Tibial artery (tissue), 4 donors: Measurements from ENCODE around the gene THYN1.
"Not testable (repeated sequence)": the region's sequence is repeated elsewhere in the genome, so short reads cannot be mapped to it uniquely, and the experiment has no call there.

Experiments used
- DNase-seq, 2 donors: peaks; one replicate each; pipeline ENCODE4 v3.0.0-alpha.2; 2019
- H3K27ac ChIP-seq, 2 donors: fragments of 200-600 bp; sonication (generic) in 1 of 2; 1 replicate in 1 of 2; 2 replicates in 1 of 2; pipeline ENCODE4 v1.5.1; 2018 to 2019; ENCODE audit warnings: mild to moderate bottlenecking in 1 of 2
- H3K27me3 ChIP-seq, 2 donors: fragments of 200-600 bp; sonication (generic) in 1 of 2; one replicate each; pipeline versions ENCODE4 v1.5.1 to v1.6.0; 2016 to 2019
- H3K36me3 ChIP-seq, 3 donors: fragments of 200-600 bp; sonication (generic) in 2 of 3; one replicate each; pipeline ENCODE4 v1.5.1; 2016 to 2019; ENCODE audit warnings: mild to moderate bottlenecking in 2 of 3
- H3K4me1 ChIP-seq, 4 donors: fragments of 200-600 bp; sonication (generic) in 2 of 4; 1 replicate in 3 of 4; 2 replicates in 1 of 4; pipeline ENCODE4 v1.5.1; 2016 to 2019
- H3K4me3 ChIP-seq, 2 donors: fragments of 200-600 bp; sonication (generic) in 1 of 2; 1 replicate in 1 of 2; 2 replicates in 1 of 2; pipeline ENCODE4 v1.5.1; 2018 to 2019; ENCODE audit warnings: mild to moderate bottlenecking in 2 of 2
- H3K9me3 ChIP-seq, 3 donors: fragments of 200-600 bp; sonication (generic) in 1 of 3; one replicate each; pipeline ENCODE4 v1.5.1; 2016 to 2019
- intact Hi-C: fragments of 100-400 bp; cut with DNase I; formaldehyde crosslinking; loops from one replicate; pipeline ENCODE4 v1.15.0; 2023; ENCODE audit warnings: low total_unique reads
- TF ChIP-seq, protein P1 (sequence below), 2 experiments: fragments of 200-600 bp in 1 of 2; fragments of 450-650 bp in 1 of 2; IDR thresholded peaks; one replicate each; pipeline ENCODE4 v1.5.1; 2017 to 2019; ENCODE audit warnings: antibody characterized with exemption in 2 of 2, mild to moderate bottlenecking in 1 of 2, moderate library complexity in 1 of 2

The THYN1 gene

DNA sequence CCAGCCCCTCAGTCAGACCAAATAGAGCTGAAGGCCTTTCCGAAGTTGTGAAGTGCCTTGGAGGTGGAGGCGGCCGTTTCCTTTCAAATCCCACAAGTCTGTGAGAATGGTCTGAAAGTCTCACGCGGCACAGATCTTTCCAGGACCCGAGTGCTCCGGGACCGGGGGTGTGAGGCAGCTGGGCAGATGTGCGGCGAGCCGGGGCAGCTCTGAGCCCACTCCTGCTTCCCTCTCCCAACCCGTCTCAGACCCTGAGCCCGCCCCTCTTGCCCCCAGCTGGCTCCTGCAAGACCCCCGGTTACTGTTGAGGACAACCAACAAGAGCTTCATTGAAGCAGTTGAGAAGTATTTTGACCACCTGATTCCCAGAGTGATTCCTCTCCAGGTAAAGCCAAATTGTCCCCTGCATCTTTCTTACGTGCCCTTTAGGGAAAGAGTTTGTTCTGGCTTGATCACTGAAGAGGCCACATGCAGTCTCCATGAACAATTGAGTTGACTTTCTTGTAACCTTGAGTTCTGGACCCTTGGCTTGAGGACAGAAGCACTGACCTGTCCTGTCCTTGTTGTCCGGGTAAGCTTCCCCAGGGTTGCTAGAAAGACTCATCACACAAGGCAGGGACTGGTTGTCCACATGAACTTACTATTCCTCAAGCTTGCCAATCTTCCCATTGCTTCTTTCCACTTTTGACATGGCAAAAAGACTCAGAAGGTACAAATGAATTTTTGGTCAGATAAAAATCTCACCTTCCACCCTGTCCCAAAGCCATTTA, 30.5 kb upstream of the THYN1 start:
- H3K27ac ChIP-seq, result no peak overlapping the region
- H3K9me3 ChIP-seq, result no peaks in the 10 kb centered on the region
- H3K4me3 ChIP-seq, result no peak overlapping the region
- peaks cover 0 to 5% (median 0%) of the 10 kb centered on the region in 4 donors for H3K4me1 ChIP-seq
- TF ChIP-seq, protein P1, sequence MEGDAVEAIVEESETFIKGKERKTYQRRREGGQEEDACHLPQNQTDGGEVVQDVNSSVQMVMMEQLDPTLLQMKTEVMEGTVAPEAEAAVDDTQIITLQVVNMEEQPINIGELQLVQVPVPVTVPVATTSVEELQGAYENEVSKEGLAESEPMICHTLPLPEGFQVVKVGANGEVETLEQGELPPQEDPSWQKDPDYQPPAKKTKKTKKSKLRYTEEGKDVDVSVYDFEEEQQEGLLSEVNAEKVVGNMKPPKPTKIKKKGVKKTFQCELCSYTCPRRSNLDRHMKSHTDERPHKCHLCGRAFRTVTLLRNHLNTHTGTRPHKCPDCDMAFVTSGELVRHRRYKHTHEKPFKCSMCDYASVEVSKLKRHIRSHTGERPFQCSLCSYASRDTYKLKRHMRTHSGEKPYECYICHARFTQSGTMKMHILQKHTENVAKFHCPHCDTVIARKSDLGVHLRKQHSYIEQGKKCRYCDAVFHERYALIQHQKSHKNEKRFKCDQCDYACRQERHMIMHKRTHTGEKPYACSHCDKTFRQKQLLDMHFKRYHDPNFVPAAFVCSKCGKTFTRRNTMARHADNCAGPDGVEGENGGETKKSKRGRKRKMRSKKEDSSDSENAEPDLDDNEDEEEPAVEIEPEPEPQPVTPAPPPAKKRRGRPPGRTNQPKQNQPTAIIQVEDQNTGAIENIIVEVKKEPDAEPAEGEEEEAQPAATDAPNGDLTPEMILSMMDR (IDR thresholded peaks at IDR 0.05), result no peak
- intact Hi-C loops, result no loop called here
- DNase-seq, result no peak
- H3K27me3 ChIP-seq, result peaks cover 0 to 1% of the 10 kb centered on the region in 2 donors
- H3K36me3 ChIP-seq, result no peaks in the 10 kb centered on the region

DNA sequence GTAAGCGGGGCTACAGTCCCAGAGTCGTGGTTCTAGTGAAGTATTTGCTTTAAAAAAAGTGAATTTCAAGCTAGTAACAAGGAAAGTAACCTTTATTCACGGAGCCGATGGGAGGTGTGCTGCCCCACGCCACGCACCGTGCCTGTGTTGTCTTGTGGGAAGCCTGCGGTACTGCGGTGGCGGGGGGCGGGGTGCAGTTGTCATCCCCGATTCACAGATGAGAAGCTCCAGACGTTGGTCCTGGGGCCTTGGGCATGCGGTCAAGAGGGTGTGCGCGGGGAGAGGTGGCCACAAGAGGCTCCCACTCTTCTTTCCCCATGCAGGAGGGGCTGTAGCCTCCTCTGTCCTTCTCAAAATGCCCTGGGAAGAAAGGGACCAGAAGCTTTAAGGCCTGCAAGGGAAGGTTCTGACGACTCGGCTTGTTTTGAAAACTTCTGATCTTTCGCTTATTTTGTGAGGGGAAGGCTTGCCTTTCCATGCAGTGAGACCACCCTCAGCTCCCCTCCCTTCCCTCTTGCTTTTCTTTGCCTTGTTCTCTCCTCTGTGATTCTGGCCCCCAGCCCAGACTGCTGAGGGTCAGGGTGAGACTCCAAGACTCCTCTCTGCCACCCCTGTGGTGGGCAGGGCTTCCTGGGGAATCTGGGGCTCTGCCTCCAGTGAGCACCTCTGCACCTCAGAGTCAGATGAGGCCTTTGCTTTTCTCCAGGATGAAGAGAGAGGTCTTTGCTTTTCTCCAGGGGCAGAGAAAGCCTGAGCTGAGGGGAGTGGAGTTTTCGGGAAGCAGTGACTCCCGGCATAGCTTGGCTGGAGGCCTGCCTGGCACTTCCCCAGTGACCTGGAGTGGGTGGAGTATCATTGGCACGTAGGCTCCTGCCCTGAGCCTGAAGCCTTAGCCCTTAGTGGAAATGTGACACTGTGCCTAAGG, 29.2 kb upstream of the THYN1 start:
- TF ChIP-seq, protein P1 (IDR thresholded peaks at IDR 0.05), result no peak
- intact Hi-C loops, result no loop called here
- DNase-seq, result no peak

DNA sequence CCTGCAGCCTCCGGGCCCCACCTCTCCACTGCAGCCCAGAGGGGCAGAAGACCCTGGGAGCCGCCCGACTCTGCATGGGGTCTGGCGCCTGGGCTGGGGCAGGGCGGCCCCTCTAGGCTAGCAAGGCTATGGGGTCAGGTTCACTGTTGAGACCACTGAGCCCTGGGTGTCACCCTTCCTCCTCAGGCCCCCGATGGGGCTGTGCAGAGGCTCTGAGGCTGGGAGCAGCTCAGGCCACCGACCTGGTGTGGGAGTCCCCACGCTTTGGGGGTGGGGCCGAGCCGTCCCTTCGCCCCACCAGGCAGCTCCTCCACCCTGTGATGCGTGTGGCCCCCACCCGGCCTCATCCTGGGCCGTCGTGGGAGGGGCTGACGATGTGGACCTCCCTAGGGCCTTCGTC, 28.5 kb upstream of the THYN1 start:
- intact Hi-C loops, H3K36me3 ChIP-seq: not testable (repeated sequence)

More for the DNA sequence above, 29.2 kb upstream of the THYN1 start:
- H3K9me3 ChIP-seq, result peaks cover 0 to 5% (median 0%) of the 10 kb centered on the region in 3 donors
- H3K4me3 ChIP-seq, result no peak overlapping the region
- H3K4me1 ChIP-seq, result peaks cover 0 to 8% (median 0%) of the 10 kb centered on the region in 4 donors
- H3K27ac ChIP-seq, result no peak overlapping the region
- H3K36me3 ChIP-seq, result no peaks in the 10 kb centered on the region
- H3K27me3 ChIP-seq, result peaks cover 0 to 14% of the 10 kb centered on the region in 2 donors

DNA sequence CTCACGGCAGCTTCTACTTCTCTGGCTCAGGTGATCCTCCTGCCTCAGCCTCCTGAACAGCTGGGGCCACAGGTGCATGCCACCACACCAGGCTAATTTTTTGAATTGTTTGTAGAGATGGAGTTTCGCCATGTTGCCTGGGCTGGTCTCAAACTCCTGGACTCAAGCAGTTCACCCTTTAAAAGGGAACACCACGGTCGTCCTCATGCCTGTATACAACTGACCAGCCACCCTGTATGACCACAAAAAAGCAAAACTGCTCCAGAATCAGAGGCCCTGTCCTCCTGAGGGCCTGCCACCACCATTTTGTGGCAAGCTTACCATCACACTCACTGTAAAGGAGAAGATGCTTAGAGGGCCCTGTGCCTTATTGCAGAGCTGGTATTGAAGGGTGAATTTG, 25.2 kb upstream of the THYN1 start:
- TF ChIP-seq, protein P1 (IDR thresholded peaks at IDR 0.05), result no peak
- peaks cover 0 to 28% (median 17%) of the 10 kb centered on the region in 4 donors for H3K4me1 ChIP-seq
- intact Hi-C loops, result no loop called here
- H3K27me3 ChIP-seq, result peaks cover 0 to 48% of the 10 kb centered on the region in 2 donors
- no peak overlapping the region for H3K4me3 ChIP-seq
- no peak for DNase-seq
- no peaks in the 10 kb centered on the region for H3K36me3 ChIP-seq
- H3K9me3 ChIP-seq, result peaks cover 0 to 5% (median 0%) of the 10 kb centered on the region in 3 donors
- no peak overlapping the region for H3K27ac ChIP-seq

More for the DNA sequence above, 28.5 kb upstream of the THYN1 start:
- not testable (repeated sequence) for H3K27ac ChIP-seq, DNase-seq, H3K9me3 ChIP-seq, H3K4me3 ChIP-seq
- H3K4me1 ChIP-seq, result peaks cover 0 to 16% (median 6%) of the 10 kb centered on the region in 4 donors
- H3K27me3 ChIP-seq, result peaks cover 0 to 22% of the 10 kb centered on the region in 2 donors

DNA sequence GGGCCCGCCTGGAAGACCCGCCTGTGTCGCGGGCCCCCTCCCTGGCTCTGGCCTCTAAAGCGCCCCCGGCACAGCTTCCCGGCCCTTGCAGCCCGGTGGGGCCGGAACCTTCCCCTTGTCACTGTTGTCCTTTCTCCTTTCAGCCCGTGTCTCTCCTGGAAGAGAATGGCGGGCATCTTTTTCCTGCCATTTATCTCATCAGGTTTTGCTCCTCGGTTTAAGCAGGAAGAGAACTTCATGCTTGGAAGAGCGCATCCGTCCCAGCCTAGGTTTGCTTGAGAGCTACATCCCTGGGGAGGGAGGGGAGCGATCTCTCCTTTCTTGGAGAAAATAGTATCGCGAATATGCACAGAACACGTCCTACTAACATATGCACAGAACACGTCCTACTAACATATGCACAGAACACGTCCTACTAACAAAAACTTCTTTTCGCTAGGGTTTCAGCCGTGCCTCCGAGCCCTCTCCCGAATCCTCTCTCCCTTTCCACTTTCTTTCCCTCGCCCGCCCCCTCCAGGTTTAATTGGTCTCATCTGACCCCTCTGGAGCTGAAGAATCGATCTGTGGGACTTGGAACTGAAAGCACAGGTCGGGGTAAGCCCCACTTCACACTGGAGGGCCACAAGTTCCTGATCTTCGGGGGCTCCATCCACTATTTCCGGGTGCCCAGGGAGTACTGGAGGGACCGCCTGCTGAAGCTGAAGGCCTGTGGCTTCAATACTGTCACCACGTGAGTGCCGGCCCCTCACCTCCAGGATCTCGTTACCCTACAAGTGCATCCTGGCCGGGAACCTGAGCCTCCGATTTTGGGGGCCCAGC, 24.2 kb upstream of the THYN1 start:
- Histone ChIP-seq H3K4me3 (no peak overlapping the region), H3K27me3 (peaks cover 0 to 55% of the 10 kb centered on the region in 2 donors)
- TF ChIP-seq, protein P1 (IDR thresholded peaks at IDR 0.05), result no peak

More for the DNA sequence above, 24.2 kb upstream of the THYN1 start:
- Histone ChIP-seq H3K4me1 (peaks cover 0 to 23% (median 17%) of the 10 kb centered on the region in 4 donors), H3K9me3 (peaks cover 0 to 5% (median 0%) of the 10 kb centered on the region in 3 donors), H3K27ac (no peak overlapping the region), H3K36me3 (no peaks in the 10 kb centered on the region)
- intact Hi-C loops, result no loop called here
- no peak for DNase-seq
